ENCODE data around the gene KRTAP5-7. TPM values are rescaled to one million over a fixed set of nuclear protein-coding genes. Genes with fewer than 3 reads are reported as not detected.
A peak's percentile ranks its signal among the peaks of the same experiment; 100 is the strongest.

Gene KRTAP5-7
- total RNA-seq, 1 donor from 2014 or later, result not detected

GRCh38 chr11:71486320-71486719, 40.7 kb upstream of the KRTAP5-7 start:
- no peak overlapping the region for H3K4me3 Mint-ChIP-seq (ENCODE audit: unreplicated experiment)
- H3K27ac Mint-ChIP-seq (ENCODE audit: unreplicated experiment), result no peak overlapping the region
- TF ChIP-seq CTCF (IDR thresholded peaks at IDR 0.05), result no peak
- peaks cover 10% of the 10 kb centered on the region for H3K4me1 Mint-ChIP-seq (ENCODE audit: low read depth)
- no peak for DNase-seq (ENCODE audit: low spot score)
- no peaks in the 10 kb centered on the region for H3K9me3 Mint-ChIP-seq (ENCODE audit: low read depth)
- H3K36me3 Mint-ChIP-seq (ENCODE audit: low read depth), result peaks cover 52% of the 10 kb centered on the region
- no peaks in the 10 kb centered on the region for H3K27me3 Mint-ChIP-seq (ENCODE audit: low read depth)

- Mint-ChIP-seq H3K4me1 (ENCODE audit: low read depth) (peaks cover 10% of the 10 kb centered on the region), H3K9me3 (ENCODE audit: low read depth) (no peaks in the 10 kb centered on the region), H3K27ac (ENCODE audit: unreplicated experiment) (no peak overlapping the region), H3K4me3 (ENCODE audit: unreplicated experiment) (no peak overlapping the region), H3K27me3 (ENCODE audit: low read depth) (no peaks in the 10 kb centered on the region), H3K36me3 (ENCODE audit: low read depth) (peaks cover 55% of the 10 kb centered on the region)
- peak; percentile 41 for DNase-seq (ENCODE audit: low spot score)
- no peak for TF ChIP-seq CTCF (IDR thresholded peaks at IDR 0.05)
Measured at GRCh38 chr11:71488681-71489270, 38.3 kb upstream of the KRTAP5-7 start.

GRCh38 chr11:71489311-71490043, 37.6 kb upstream of the KRTAP5-7 start:
- H3K27ac Mint-ChIP-seq (ENCODE audit: unreplicated experiment), result no peak overlapping the region
- peak; percentile 84 for DNase-seq (ENCODE audit: low spot score)
- no peaks in the 10 kb centered on the region for H3K9me3 Mint-ChIP-seq (ENCODE audit: low read depth)
- TF ChIP-seq CTCF (IDR thresholded peaks at IDR 0.05), result no peak
- H3K4me3 Mint-ChIP-seq (ENCODE audit: unreplicated experiment), result no peak overlapping the region
- H3K27me3 Mint-ChIP-seq (ENCODE audit: low read depth), result no peaks in the 10 kb centered on the region
- peaks cover 10% of the 10 kb centered on the region for H3K4me1 Mint-ChIP-seq (ENCODE audit: low read depth)
- peaks cover 53% of the 10 kb centered on the region for H3K36me3 Mint-ChIP-seq (ENCODE audit: low read depth)

GRCh38 chr11:71490044-71490730, 36.9 kb upstream of the KRTAP5-7 start:
- no peak overlapping the region for H3K27ac Mint-ChIP-seq (ENCODE audit: unreplicated experiment)
- TF ChIP-seq CTCF (IDR thresholded peaks at IDR 0.05), result no peak
- no peaks in the 10 kb centered on the region for H3K9me3 Mint-ChIP-seq (ENCODE audit: low read depth)
- H3K36me3 Mint-ChIP-seq (ENCODE audit: low read depth), result peaks cover 54% of the 10 kb centered on the region
- H3K4me3 Mint-ChIP-seq (ENCODE audit: unreplicated experiment), result no peak overlapping the region
- peaks cover 10% of the 10 kb centered on the region for H3K4me1 Mint-ChIP-seq (ENCODE audit: low read depth)
- no peaks in the 10 kb centered on the region for H3K27me3 Mint-ChIP-seq (ENCODE audit: low read depth)
- DNase-seq (ENCODE audit: low spot score), result peak; percentile 79

- H3K27me3 Mint-ChIP-seq (ENCODE audit: low read depth), result no peaks in the 10 kb centered on the region
- H3K4me1 Mint-ChIP-seq (ENCODE audit: low read depth), result peaks cover 10% of the 10 kb centered on the region
- no peaks in the 10 kb centered on the region for H3K9me3 Mint-ChIP-seq (ENCODE audit: low read depth)
- H3K36me3 Mint-ChIP-seq (ENCODE audit: low read depth), result peaks cover 53% of the 10 kb centered on the region
- peak; percentile 83 for DNase-seq (ENCODE audit: low spot score)
- H3K27ac Mint-ChIP-seq (ENCODE audit: unreplicated experiment), result no peak overlapping the region
- TF ChIP-seq CTCF (IDR thresholded peaks at IDR 0.05), result no peak
- H3K4me3 Mint-ChIP-seq (ENCODE audit: unreplicated experiment), result no peak overlapping the region
Measured at GRCh38 chr11:71490731-71491390, 36.2 kb upstream of the KRTAP5-7 start.

Measured in chondrocyte (in vitro differentiated cells).